ENCODE measurements around the gene TAF5. TPM values are rescaled to one million over a fixed set of nuclear protein-coding genes. Genes with fewer than 3 reads are reported as not detected.
"Not testable (repeated sequence)": the region's sequence is repeated elsewhere in the genome, so short reads cannot be mapped to it uniquely, and the experiment has no call there.

TAF5 gene
- total RNA-seq (2014; rRNA removed; shearing (Covaris generic)) = 13.5 and 15.7 TPM in 2 replicates
- 7.6 and 7.7 TPM in 2 replicates for polyA plus RNA-seq (2015; cell fraction: cytosol; rRNA removed)
- 8.8 and 9.4 TPM in 2 replicates for polyA plus RNA-seq (2015; cell fraction: nucleus; rRNA removed)

DNA sequence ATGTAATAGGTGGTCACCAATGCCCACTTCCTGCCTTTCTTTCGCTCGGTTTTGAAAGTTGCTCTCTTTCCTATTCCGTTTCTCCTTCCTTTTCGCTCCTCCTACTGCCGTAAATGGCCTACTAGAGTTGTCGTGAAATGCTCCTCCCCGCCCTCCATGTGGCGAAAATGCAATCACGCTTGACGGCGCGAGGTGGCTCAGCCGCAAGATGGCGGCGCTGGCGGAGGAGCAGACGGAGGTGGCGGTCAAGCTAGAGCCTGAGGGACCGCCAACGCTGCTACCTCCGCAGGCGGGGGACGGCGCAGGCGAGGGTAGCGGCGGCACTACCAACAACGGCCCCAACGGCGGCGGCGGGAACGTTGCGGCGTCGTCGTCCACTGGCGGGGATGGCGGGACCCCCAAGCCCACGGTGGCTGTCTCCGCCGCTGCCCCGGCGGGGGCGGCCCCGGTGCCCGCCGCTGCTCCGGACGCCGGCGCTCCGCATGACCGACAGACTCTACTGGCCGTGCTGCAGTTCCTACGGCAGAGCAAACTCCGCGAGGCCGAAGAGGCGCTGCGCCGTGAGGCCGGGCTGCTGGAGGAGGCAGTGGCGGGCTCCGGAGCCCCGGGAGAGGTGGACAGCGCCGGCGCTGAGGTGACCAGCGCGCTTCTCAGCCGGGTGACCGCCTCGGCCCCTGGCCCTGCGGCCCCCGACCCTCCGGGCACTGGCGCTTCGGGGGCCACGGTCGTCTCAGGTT lies at the start of gene TAF5:
Gene TAF5 (plus strand): TSS at position 195 of the 737 bp plus-strand sequence. CDS start 14 bp downstream, at position 209.
- peak; percentile 93 for DNase-seq (ENCODE audit: low read depth)

DNA sequence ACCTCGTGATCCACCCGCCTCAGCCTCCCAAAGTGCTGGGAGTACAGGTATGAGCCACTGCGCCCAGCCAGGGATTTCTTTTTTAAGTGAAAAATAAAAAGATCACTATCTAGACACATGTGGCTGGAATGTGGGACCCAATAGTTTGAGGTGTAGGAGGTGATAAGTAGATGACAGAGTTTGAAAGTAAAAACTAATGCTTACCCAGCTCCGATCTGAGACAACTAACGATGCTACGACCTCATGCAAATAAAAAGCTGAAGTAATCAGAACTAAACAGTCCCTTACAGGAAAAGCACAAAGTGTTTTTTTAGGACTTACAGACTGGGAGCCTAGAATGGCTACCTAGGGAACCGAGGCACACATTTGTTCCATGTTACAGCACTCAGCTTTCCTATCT lies 39.9 kb upstream of the TAF5 start:
- DNase-seq (ENCODE audit: low read depth) = no peak

DNA sequence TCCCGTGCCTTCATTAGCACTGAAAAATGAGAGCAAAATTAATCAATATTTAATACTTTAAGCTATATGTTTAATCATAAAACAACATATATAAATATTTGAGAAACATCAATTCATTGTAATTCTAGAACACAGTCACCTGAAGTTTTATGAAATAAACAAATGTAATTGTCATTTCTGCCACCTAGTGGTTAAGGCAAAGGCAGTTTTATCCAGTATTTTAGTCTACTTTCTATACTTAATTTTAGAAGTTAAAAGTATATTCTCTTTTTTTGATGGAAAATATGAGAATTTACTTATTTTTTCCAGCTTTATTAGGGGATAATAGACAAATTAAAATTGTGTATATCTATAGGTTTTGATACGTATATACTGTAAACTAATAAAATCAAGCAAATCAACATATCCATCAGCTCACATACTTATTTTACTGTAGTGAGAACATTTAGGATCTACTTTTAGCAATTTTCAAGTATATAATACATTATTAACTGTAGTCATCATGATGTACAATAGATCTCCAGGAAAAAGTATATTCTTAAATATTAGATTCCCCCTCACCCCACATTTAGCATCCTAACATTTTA lies 33.7 kb upstream of the TAF5 start:
- no peak for DNase-seq (ENCODE audit: low read depth)

DNA sequence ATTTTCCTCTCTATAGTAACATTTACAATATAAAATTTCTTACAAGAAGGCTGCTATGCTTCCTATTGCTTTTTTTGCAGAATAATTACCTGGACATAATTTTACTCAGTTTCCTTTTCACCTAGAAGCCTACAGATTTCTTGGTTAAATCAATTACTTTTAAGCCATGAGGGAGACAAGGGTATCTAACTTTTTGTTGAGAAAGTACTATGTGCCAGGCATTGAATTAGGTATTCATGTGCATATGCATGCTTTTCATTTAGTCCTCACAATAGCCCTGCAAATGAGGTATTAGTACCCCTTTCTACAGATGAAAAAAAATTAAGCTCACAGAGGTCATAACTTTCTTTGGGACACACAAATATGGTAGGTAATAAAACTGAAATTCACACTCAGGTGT lies 33.2 kb upstream of the TAF5 start:
- no peak for DNase-seq (ENCODE audit: low read depth)

DNA sequence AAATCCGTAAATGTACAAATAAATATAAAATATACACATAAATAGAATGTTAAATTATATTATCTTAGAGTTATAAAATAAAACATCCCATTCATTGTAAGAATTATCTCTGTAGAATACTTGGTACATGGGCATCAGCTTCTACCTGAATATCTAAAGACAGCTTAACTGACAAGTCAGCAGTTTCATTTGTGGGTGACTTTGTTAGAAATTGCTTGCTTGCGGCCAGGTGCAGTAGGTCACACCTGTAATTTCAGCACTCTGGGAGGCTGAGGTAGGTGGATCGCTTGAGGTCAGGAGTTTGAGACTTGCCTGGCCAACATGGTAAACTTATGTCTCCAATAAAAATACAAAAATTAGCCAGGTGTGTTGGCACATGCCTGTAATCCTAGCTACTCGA lies 31.4 kb upstream of the TAF5 start:
- no peak for DNase-seq (ENCODE audit: low read depth)

DNA sequence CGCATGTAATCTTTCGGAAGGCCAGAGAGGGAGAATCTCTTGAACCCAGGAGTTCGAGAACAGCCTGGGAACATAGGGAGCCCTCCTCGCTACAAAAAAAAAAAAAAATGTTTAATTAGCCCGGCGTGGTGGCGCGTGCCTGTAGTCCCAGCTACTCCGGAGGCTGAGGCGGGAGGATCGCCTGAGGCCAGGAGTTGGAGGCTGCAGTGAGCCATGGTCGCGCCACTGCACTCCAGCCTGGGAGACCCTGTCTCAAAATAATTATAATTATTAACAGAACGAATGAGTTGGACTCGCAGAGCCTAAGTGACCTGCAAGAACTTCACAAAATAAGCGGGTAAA lies 17.6 kb upstream of the TAF5 start:
- DNase-seq (ENCODE audit: low read depth) = no peak

DNA sequence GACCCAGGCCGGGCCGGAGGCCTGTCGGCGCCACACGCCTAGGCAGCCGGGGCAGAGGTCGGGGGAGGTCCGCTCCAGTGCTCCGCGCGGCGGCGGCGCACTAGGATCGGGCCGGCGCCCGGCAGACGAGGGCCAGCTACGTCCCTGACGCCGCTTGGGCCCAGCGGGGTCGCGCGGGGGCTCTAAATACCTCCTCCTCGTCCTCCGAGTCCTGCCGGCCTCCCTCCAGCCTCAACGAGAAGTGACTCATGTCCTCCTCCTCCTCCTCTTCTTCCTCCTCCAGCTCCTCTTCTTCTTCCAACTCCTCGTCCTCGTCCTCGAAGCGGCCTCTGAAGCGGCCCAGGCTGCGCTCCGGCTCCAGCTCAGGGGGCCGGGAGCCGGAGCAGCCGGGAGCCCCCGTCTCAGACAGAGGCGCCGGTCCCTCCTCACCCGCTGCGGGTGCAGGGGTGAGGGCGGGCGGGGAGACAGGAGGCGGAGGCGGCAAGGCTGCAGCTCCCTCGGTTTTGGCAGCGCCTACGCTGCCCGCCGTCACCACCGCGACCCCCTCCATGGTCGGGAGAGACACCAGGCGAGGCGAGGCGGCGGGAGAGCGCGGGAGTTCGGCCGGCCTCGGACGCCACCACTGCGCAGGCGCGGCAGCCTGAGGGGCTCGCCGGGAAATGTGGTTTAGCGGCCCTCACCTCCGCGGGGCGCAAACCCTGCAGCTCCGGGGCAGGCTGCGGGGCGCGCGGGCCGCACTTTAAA lies 17.1 kb upstream of the TAF5 start, which contains the start of gene PCGF6:
Gene PCGF6 (minus strand): TSS at position 624 of the 744 bp plus-strand sequence. CDS start 74 bp downstream, at position 550.
- peak; percentile 81 for DNase-seq (ENCODE audit: low read depth)

DNA sequence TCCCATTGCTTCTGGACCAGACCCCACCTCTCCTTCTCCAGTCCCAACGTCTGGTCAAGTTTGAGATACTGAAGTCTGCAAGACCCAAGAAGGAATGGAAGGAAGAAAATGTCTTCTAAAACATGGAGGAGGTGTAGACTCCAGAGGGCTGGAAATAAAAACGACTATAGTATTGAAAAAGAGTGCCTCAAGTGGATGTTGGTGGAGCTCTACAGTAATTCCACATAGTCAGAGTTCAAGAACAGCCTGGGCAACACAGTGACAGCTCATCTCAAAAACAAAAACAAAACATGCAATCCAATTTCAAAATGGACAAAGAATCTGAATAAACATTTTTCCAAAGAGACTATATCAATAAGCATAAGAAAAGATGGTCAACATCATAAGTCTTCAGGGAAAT lies 14.5 kb upstream of the TAF5 start:
- DNase-seq (ENCODE audit: low read depth) = no peak

DNA sequence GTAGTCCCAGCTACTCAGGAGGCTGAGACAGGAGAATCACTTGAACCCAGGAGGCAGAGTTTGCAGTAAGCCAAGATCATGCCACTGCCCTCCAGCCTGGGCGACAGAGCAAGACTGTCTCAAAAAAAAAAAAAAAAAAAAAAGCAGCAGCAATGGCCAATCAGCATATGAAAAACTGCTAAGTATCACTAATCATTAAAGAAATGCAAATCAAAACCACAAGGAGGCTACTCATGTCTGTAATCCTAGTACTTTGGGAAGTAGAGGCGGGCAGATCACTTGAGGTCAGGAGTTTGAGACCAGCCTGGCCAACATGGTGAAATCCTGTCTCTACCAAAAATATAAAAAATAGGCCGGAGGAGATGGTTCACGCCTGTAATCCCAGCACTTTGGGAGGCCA lies 13.2 kb upstream of the TAF5 start:
- not testable (repeated sequence) for DNase-seq (ENCODE audit: low read depth)

DNA sequence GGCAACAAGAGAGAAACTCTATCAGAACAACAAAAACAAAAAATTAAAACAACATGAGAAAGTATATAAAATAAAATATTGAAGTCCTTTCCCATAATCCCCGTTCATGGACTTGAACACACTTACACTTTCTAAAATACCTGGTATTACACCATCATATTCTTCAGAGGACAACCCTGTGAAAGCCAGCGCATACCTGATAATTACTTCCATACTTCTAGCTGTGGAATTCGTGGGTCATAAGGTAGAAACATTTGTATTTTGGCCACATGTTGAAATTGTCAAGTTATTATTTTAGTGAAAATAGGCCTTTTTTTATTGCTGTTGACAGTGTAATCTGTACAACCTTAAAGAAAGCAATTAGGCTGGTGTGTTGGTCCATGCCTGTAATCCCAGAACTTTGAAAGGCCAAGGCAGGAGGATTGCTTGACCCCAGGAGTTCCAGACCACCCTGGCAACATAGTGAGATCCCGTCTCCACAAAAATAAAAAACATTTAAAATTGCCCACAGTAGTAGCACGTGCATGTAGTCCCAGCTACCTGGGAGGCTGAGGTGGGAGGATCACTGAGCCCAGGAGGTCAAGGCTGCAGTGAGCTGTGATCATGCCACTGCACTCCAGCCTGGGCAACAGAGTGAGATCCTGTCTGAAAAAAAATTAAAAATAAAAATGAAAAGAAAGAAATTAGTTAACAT lies 11.7 kb upstream of the TAF5 start:
- no peak for DNase-seq (ENCODE audit: low read depth)

DNA sequence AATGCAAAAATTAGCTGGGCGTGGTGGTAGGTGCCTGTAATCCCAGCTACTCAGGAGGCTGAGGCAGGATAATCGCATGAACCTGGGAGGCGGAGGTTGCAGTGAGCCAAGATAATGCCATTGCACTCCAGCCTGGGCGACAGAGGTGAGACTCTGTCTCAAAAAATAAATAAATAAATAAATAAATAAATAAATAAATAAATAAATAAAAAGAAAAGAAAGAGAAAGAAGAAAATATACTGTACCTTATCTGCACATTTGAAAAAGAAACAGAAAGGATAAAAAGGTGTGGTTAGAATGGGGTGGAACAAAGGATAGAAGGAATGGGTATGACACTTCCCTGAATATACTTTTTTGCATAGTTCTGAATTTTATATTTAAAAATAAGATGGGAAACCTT lies 8.3 kb upstream of the TAF5 start:
- DNase-seq (ENCODE audit: low read depth) = not testable (repeated sequence)

DNA sequence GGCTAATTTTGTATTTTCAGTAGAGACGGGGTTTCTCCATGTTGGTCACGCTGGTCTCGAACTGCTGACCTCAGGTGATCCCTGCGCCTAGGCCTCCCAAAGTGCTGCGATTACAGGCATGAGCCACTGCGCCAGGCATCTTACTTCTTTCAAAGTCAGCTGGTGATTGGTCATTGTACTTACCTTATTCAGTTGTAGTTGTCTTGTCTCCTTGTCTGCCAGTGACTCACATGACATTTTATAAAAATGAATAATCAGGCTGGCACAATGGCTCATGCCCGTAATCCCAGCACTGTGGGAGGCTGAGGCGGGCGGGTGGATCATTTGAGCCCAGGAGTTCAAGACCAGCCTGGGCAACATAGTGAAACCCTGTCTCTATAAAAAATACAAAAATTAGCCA lies 7.0 kb upstream of the TAF5 start:
- DNase-seq (ENCODE audit: low read depth) = peak; percentile 90

DNA sequence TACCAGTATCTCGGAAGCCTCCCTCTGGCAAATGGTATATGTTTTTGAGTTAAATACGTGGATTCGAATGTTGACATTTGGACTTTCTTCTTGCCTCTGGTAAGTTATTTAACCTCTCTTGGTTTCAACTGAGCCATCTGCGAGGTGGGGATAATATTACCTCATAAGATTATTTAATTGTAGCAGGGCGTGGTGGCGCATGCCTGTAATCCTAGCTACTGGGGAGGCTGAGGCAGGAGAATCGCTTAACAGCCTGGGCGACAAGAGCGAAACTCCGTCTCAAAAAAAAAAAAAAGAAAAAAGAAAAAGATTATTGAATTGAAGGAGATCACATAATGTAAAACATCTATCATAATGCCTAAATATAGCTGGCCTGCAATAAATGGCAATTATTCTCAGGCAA lies 396 bp upstream of the TAF5 start:
- DNase-seq (ENCODE audit: low read depth) = peak; percentile 13

DNA sequence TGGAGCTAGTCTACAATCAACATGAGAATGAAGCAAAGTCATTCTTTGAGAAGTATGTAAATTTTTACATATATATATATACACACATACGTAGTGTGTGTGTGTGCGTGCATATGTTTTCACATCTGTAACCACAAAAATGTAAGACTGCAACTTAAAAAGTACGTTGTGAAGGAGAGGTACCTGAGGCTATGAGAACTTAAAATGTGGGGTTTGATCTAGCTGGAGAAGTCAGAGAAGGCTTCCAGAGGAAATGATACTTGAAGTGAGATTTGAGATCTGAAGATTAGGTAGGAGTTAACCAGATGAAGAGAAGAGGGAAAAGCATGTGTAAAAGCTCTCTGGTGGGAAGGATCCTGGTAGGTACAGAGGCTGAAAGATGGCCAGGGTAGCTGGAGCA lies 5.8 kb downstream of the TAF5 start:
- no peak for DNase-seq (ENCODE audit: low read depth)

DNA sequence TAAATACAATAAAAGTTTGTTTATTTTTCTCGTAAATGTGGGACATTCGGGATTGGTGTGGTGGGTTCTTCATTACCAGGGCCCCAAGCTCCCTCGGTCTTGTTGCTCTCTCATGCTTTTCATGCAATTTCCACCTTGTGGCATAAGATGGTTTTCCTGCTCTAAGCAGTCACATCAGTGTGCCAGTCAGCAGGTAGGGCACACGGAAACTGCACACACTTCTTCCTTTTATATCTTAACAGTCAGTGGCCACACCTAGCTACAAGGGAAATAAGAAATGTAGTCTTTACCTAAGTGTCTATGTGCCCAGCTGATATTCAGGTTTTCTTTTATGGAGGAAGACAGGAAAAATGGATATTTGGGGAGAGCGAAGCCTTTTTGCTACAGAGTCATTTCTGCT lies 6.5 kb downstream of the TAF5 start:
- no peak for DNase-seq (ENCODE audit: low read depth)

DNA sequence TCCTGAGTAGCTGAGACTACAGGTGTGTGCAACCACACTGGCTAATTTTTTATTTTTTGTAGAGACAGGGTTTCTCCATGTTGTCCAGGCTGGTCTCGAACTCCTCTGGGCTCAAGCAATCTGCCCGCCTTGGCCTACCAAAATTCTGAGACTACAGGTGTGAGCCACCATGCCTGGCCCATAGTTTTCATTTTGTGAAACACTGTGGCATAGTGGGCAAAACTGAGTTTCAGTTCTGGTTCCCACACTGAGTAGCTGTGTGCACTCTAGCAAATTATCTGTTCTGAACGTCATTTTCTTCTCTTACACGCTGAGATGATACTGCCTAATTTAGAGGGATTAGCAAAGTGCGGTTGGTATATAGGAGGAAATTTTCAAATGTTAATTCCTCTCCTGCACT lies 15.0 kb downstream of the TAF5 start:
- no peak for DNase-seq (ENCODE audit: low read depth)

DNA sequence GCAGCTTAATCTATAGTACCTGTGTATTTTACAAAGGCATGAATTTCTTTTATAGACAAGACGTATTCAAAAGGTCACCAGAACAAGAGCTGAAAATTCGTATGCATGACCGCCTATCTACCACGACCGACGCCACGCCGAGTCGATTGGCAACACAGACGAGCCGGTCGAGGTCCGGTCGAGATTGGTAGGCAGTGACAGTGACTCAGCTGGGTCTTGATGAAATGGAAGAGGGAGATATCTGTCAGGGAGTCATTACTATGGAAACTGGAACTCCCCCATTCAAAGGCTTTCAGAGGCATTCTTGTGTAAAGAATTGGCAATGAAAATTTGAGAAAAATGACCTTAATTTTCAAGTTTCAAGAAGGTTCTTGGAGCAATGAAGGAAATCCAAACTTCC lies 26.4 kb downstream of the TAF5 start:
- no peak for DNase-seq (ENCODE audit: low read depth)

DNA sequence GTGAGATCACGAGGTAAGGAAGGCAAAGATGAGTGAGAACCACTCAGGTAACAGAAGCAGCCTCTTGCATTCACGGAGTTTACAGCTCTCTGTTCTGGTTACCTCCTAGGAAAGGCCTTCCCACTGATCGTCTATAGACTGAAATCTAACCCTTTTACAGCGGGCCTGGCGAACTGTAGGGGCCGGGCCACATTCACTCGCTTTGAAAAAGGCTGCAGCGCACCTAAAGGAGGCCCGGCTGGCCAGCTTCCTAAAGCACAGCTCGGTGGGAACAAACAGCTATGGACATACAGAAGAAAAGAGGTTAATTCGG lies 27.9 kb downstream of the TAF5 start:
- DNase-seq (ENCODE audit: low read depth) = no peak

DNA sequence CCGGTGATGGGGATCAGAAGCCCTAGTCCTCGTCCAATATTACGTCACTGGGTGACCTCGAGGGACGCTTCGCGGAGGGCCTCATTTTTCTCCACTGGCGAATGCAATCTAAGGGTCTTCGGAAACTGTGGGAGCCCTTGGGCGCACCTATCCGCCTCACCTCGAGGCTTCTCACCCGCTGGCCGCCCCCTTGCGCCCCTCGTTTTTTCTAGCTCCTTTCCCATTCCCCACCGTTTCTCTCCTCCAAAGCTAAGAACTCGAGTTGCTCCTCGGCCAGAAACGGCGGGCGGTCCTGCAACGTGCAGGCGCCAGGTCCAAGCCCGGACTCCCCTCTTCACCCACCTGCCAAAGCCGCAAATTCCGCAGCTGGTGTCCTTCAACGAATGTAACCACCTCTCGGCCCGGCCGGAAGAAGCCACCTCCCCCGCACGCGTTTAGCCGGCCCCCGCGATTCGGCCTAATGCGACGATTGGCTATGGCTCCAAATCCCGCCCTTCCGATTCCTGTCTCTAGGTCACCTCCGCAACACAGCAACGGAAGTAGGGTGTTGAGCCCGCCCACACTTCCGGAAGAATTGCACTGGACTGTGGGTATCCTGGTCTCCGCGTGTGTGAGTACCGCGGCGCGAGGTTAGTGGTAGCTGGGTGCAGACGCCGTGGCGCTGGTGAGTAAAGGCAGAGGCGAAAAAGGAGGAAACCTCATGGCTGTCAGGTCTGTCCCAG lies 28.5 kb downstream of the TAF5 start, which contains the start of the genes ATP5MK and PDCD11:
Gene ATP5MK (minus strand): TSS at position 409 of the 722 bp plus-strand sequence. CDS start 4,018 bp downstream, outside the sequence.
Gene PDCD11 (plus strand): TSS at position 560 of the 722 bp plus-strand sequence. CDS start 1,801 bp downstream, outside the sequence.
- peak; percentile 99 for DNase-seq (ENCODE audit: low read depth)

DNA sequence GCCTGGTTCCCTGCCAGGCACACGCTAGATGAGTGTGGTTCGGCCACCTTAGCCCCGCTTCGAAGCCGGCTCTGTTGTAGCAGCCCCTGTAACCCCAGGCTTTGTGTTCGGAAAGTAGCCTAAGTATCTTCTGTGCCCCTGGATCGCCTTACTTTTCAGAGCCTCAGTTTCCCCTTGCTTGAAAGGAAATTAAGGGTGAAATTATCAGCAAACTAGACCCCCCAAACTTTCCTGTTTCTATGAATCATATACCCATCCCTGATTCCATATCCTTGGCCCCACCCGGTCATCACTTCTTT lies 29.0 kb downstream of the TAF5 start:
- DNase-seq (ENCODE audit: low read depth) = no peak

DNA sequence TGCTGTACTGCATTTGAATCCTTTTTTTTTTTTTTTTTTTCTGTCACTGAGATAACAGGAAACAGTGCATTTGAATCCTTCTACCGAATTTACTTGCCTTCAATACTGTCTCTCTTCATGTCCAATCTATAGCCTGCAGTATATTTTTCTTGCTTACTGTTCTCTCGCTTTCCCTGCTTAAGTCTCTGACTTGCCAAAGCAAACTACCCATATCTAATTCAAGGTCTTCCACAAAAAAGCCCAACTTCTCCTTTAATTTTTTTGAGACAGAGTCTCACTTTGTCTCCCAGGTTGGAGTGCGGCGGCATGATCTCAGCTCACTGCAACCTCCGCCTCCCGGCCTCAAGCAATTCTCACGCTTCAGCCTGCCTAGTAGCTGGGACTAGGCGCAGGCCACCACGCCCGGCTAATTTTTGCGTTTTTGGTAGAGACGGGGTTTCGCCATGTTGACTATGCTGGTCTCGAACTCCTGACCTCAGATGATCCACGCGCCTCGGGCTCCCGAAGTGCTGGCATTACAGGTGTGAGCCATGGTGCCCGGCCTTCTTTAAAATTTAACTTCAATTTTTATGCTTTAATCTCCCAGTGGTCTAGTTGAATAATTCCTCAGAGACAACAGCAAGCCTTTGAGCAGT lies 29.5 kb downstream of the TAF5 start:
- no peak for DNase-seq (ENCODE audit: low read depth)

Data from HT1080 (cell line).